Choroid plexus epithelial cell (primary cell): ENCODE measurements around the gene TRIM26.

Source experiments
- DNase-seq: peaks from one replicate; pipeline ENCODE4 v3.0.0-alpha.2; 2010; ENCODE audit warnings: low read depth
- H3K4me3 ChIP-seq: 2 replicates; pipeline ENCODE4 v1.5.1; 2011; ENCODE audit warnings: low read depth, mild to moderate bottlenecking, control low read depth, low read length, moderate library complexity
- CTCF ChIP-seq: conservative IDR thresholded peaks from 2 replicates; pipeline ENCODE4 v1.5.1; 2011; ENCODE audit warnings: low read depth, mild to moderate bottlenecking, control low read depth, inconsistent platforms, low read length, moderate library complexity

Gene TRIM26

DNA sequence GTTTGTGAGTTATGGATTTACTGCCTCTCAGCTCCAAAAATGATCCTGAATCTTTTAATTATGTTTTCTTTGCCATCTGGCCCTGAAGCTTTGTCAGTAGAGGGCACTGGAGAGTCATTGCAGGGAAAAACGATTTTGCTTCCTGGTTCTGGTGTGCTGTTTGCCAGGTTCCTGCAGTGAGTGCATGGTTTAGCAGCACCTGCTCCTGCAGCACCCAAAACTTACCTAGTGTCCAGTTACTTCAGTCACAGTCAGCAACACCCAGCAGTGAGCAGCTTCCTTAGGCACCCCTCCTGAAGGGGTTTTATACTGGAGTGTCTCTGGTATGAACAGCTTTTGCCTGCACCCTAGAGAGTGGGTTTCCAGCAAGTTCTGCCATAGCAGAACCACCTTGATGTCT lies 6.0 kb upstream of the TRIM26 start:
- peak; percentile 75 for DNase-seq
- no peak overlapping the region for H3K4me3 ChIP-seq
- TF ChIP-seq CTCF = peak; percentile 96

- no peak for TF ChIP-seq CTCF
- H3K4me3 ChIP-seq = no peak overlapping the region
- DNase-seq = no peak
Measured at GRCh38 chr6:30216096-30216495, 2.9 kb upstream of the TRIM26 start.

DNA sequence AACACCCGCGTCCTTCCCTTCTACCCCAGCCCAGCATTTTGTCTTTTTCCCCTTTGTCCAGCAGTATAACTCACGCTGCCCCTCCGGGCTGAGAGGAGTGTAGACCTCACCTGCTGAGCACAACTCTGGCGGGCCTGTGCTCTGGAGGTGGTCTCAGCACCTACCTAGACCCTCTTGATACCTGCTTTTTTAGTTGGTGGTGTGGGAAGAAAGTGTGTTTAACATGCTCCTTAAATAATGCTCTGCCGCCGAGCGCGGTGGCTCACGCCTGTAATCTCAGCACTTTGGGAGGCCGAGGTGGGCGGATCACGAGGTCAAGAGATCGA lies 1.4 kb upstream of the TRIM26 start:
- H3K4me3 ChIP-seq = peak overlapping the region; percentile 95
- DNase-seq = no peak
- TF ChIP-seq CTCF = no peak

DNA sequence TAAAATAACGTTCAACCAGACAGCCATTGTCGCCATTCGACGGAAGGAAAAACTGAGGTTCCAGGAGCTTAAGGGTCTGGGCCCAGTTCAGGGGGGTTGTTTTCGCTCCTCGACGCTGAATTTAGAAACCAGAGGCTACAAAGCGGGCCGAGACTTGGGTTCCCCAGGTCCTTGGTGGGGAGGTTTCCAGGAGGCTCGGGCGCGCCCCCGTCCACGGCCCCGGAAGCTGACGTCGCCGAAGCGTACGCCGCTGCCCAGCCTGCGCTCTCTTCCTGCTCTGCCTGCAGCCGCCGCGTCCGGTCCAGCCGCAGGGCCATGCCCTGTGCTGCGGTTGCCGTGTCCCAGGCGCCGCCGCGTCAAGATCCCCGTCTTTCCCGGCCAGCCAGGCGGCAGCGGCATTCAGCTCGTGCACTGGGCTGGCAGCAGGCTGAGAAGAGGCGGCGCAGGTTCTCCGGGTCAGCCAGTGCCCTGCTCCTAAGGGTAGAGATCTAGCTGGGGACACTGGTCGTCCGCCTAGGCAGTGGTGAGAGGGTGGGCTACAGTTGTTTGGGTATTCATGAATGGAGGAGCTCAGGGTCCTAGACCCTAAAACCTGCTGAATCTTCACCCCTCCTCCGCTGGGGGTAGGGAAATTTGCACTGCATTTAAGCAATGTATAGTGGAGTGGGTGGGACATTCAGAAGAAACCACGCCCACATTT lies 901 bp upstream of the TRIM26 start:
- peak; percentile 73 for DNase-seq
- peak overlapping the region; percentile 95 for H3K4me3 ChIP-seq
- TF ChIP-seq CTCF = no peak

- DNase-seq = no peak
- TF ChIP-seq CTCF = no peak
- H3K4me3 ChIP-seq = peak overlapping the region; percentile 95
Measured at GRCh38 chr6:30213667-30213956, 406 bp upstream of the TRIM26 start.

DNA sequence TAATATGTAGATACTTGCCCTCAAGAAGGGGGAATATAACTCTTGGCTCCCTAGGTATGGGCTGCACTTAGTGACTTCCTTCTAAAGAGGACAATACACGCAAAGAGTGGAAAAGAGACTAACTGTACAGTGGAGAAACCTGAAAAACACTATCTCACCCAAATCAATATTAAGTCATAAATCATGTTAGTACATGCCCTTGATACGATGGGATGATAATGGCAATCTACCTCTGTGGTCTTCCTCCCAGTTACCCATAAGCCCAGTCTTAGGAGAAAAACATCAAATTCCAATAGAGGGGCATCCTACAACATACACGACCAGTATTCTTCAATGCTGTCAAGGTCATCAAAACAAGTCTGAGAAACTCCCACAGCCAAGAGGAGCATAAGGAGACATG lies 1.3 kb downstream of the TRIM26 start:
- peak overlapping the region; percentile 95 for H3K4me3 ChIP-seq
- no peak for TF ChIP-seq CTCF
- DNase-seq = no peak

DNA sequence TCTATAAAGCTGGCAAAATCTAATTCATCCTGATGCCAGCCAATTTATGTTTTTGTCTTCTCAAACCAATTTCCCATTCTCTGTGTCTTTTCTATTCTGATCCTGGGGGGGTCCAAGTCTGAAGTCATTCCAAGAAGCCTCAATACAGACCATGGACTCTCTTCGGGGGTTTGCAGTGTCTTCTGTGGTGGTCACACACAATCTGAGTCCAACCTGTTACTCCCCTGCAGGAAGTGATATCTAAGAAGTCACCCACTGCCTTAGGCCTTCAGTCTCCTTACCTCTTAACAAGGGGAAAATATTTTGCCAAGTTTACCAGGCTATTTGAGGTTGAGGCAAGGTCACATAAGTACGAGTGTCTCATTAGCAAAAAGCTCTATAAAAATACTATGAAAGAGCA lies 1.9 kb downstream of the TRIM26 start:
- TF ChIP-seq CTCF = no peak
- no peak overlapping the region for H3K4me3 ChIP-seq

More for the DNA sequence above, 1.9 kb downstream of the TRIM26 start:
- DNase-seq = no peak
